Suprapubic skin (tissue), 4 donors: ENCODE data around the gene TNIK. TPM values are rescaled to one million over a fixed set of nuclear protein-coding genes. Genes with fewer than 3 reads are reported as not detected.

Experiments used
- DNase-seq, 2 donors: peaks; one replicate each; pipeline ENCODE4 v3.0.0-alpha.2; 2019; ENCODE audit warnings: low spot score in 2 of 2
- H3K27ac ChIP-seq: fragments of 200-600 bp; sonication (generic); one replicate; pipeline ENCODE4 v1.5.1; 2019
- H3K27me3 ChIP-seq: fragments of 200-600 bp; sonication (generic); one replicate; pipeline ENCODE4 v1.5.1; 2019
- H3K36me3 ChIP-seq: fragments of 200-600 bp; sonication (generic); one replicate; pipeline ENCODE4 v1.5.1; 2019
- H3K4me1 ChIP-seq: fragments of 200-600 bp; sonication (generic); one replicate; pipeline ENCODE4 v1.5.1; 2019
- H3K4me3 ChIP-seq: fragments of 200-600 bp; sonication (generic); one replicate; pipeline ENCODE4 v1.5.1; 2019; ENCODE audit warnings: mild to moderate bottlenecking
- H3K9me3 ChIP-seq: fragments of 200-600 bp; sonication (generic); one replicate; pipeline ENCODE4 v1.5.1; 2019
- EP300 ChIP-seq: sonication (generic); formaldehyde crosslinking; IDR thresholded peaks from one replicate; pipeline ENCODE4 v1.6.1; 2017; ENCODE audit warnings: antibody characterized with exemption
- POLR2A ChIP-seq, 2 donors: fragments of 450-650 bp; IDR thresholded peaks; one replicate each; pipeline ENCODE4 v1.6.1; 2017; ENCODE audit warnings: antibody characterized with exemption in 2 of 2, mild to moderate bottlenecking in 2 of 2, moderate library complexity in 2 of 2
- POLR2AphosphoS5 ChIP-seq, 3 donors: sonication (generic); formaldehyde crosslinking; IDR thresholded peaks; one replicate each; pipeline ENCODE4 v1.6.1; 2017; ENCODE audit warnings: antibody characterized with exemption in 3 of 3
- WGBS: methylation state at CpG from one replicate; pipeline ENCODE4 v1.1.5; 2018; 5-methylcytosine and 5-hydroxymethylcytosine counted together
- total RNA-seq, 4 donors: library from RNA; depleted of rRNA; stranded (reverse); fragments of >200 nt; gene quantifications; one replicate each; pipeline ENCODE4 v1.1.0, GENCODE V29; 2016
- TF ChIP-seq, protein P1 (sequence below), 2 donors: fragments of 200-600 bp in 1 of 2; fragments of 450-650 bp in 1 of 2; sonication (generic) in 1 of 2; IDR thresholded peaks; one replicate each; pipeline ENCODE4 v1.5.1; 2016 to 2019; ENCODE audit warnings: antibody characterized with exemption in 2 of 2, mild to moderate bottlenecking in 1 of 2, moderate library complexity in 1 of 2

TNIK gene
- total RNA-seq, 4 donors from 2014 or later, result 2.0 to 4.3 (median 3.1) TPM

GRCh38 chr3:171443211-171443957, 16.8 kb downstream of the TNIK start:
- Histone ChIP-seq H3K4me3 (no peak overlapping the region), H3K4me1 (no peaks in the 10 kb centered on the region), H3K27me3 (peaks cover 2% of the 10 kb centered on the region), H3K36me3 (no peaks in the 10 kb centered on the region), H3K27ac (no peak overlapping the region), H3K9me3 (no peaks in the 10 kb centered on the region)
- WGBS, result 68% methylated on average over 6 of the region's 6 CpGs
- TF ChIP-seq POLR2A (IDR thresholded peaks at IDR 0.05) (no peak), EP300 (no peak), POLR2AphosphoS5 (IDR thresholded peaks at IDR 0.05) (no peak)
- TF ChIP-seq, protein P1, sequence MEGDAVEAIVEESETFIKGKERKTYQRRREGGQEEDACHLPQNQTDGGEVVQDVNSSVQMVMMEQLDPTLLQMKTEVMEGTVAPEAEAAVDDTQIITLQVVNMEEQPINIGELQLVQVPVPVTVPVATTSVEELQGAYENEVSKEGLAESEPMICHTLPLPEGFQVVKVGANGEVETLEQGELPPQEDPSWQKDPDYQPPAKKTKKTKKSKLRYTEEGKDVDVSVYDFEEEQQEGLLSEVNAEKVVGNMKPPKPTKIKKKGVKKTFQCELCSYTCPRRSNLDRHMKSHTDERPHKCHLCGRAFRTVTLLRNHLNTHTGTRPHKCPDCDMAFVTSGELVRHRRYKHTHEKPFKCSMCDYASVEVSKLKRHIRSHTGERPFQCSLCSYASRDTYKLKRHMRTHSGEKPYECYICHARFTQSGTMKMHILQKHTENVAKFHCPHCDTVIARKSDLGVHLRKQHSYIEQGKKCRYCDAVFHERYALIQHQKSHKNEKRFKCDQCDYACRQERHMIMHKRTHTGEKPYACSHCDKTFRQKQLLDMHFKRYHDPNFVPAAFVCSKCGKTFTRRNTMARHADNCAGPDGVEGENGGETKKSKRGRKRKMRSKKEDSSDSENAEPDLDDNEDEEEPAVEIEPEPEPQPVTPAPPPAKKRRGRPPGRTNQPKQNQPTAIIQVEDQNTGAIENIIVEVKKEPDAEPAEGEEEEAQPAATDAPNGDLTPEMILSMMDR (IDR thresholded peaks at IDR 0.05), result no peak
- DNase-seq, result no peak

DNA sequence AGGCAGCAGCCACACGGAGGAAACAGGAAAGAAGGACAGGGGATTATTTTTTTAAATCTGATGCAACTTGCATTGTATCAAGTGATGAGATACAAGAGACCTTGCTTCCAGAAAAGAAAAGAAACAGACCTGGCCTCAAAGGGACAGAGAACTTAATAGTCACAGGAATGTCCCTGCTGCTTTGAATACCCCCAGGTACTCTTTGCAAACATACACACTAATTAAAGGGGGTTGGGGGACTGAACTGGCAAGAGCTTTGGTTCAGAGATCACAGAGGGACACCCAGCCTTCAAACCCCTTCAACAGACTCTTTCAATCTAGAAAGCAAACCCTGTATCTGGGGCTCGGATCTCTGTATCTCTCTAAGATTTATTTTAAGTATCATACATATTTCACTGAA, 18.0 kb downstream of the TNIK start:
- Histone ChIP-seq H3K27ac (no peak overlapping the region), H3K36me3 (no peaks in the 10 kb centered on the region), H3K27me3 (peaks cover 2% of the 10 kb centered on the region), H3K4me1 (no peaks in the 10 kb centered on the region), H3K4me3 (no peak overlapping the region), H3K9me3 (no peaks in the 10 kb centered on the region)
- no peak for DNase-seq
- 70% methylated on average over 2 of the region's 2 CpGs for WGBS
- TF ChIP-seq EP300, result no peak
- no peak for TF ChIP-seq POLR2A (IDR thresholded peaks at IDR 0.05)
- TF ChIP-seq, protein P1 (IDR thresholded peaks at IDR 0.05), result no peak
- no peak for TF ChIP-seq POLR2AphosphoS5 (IDR thresholded peaks at IDR 0.05)

DNA sequence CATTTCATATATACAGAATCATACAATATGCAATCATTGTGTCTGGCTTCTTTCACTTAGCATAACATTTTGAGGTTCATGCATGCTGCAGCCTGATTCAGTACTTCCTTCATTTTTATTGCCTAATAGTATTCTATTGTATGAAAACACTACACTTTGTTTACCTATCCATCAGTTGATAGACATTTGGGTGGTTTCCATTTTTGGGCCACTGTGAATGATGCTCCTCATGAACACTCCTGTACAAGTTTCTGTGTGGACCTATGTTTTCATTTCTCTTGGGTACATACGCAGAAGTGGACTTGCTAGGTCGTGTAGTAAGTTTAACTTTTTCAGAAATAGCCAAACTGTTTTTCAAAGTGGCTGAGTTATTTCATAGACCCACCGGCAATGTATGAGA, 18.8 kb downstream of the TNIK start:
- no peaks in the 10 kb centered on the region for H3K9me3 ChIP-seq
- peaks cover 2% of the 10 kb centered on the region for H3K27me3 ChIP-seq
- no peaks in the 10 kb centered on the region for H3K36me3 ChIP-seq
- H3K4me1 ChIP-seq, result no peaks in the 10 kb centered on the region
- no peak overlapping the region for H3K4me3 ChIP-seq
- WGBS, result 93% methylated on average over 3 of the region's 3 CpGs
- DNase-seq, result no peak
- no peak overlapping the region for H3K27ac ChIP-seq
- TF ChIP-seq, protein P1 (IDR thresholded peaks at IDR 0.05), result no peak
- TF ChIP-seq EP300 (no peak), POLR2AphosphoS5 (IDR thresholded peaks at IDR 0.05) (no peak), POLR2A (IDR thresholded peaks at IDR 0.05) (no peak)

DNA sequence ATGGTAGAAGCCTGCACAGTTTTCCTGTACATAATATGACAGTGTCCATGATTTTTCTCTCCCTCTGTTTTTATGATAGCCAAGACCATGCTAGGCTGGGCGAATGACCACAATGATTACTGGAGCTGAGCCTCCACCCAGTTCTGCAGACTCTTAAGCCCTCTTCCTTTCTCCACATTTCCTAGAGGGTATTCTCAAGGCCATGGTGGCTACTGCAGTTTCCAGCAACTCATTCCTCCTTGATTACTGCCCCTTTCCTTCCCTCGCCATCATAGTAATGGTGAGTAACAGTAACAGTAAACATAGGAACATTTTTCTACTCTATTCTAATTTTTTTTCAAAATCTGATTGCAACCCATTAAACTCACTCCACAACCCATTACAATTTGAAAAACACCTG, 20.2 kb downstream of the TNIK start:
- WGBS, result 98% methylated on average over 2 of the region's 2 CpGs

DNA sequence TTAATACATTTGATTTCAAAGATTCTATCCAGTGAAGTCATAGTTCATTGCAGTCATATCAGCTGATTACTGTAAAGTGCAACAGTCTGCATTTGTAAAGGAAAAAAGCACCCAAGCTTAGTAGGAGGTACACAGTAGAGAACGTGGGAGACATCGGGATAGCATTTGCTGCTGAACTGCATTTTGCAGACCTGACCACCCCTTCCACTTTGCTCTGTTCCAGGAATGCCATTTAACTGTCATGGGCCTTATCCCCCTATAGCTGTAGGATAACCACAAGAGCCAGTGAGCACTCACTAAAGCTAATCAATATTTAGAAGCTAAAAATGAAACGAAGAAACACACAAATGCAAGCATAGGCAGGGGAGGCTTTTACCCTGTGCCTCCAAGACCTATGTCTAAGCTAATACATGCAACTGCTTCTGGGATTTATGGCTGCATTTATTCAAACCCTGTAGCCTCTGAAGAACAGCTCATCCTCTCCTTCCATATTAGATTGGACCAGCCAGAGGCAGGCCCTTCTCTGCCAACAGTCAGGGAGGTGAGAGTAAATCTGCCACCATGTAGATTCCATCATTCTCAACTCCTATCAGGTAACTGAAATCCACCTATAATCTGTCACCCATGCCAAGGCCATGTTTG, 23.0 kb downstream of the TNIK start:
- TF ChIP-seq EP300 (no peak), POLR2A (IDR thresholded peaks at IDR 0.05) (no peak), POLR2AphosphoS5 (IDR thresholded peaks at IDR 0.05) (no peak)
- TF ChIP-seq, protein P1 (IDR thresholded peaks at IDR 0.05), result no peak
- Histone ChIP-seq H3K9me3 (no peaks in the 10 kb centered on the region), H3K4me3 (no peak overlapping the region), H3K4me1 (no peaks in the 10 kb centered on the region), H3K36me3 (no peaks in the 10 kb centered on the region), H3K27ac (no peak overlapping the region), H3K27me3 (peaks cover 2% of the 10 kb centered on the region)
- no peak for DNase-seq
- WGBS, result 61% methylated on average over 3 of the region's 3 CpGs

More for the DNA sequence above, 20.2 kb downstream of the TNIK start:
- no peak for DNase-seq
- TF ChIP-seq POLR2A (IDR thresholded peaks at IDR 0.05), result no peak
- TF ChIP-seq, protein P1 (IDR thresholded peaks at IDR 0.05), result no peak
- TF ChIP-seq EP300, result no peak
- no peak for TF ChIP-seq POLR2AphosphoS5 (IDR thresholded peaks at IDR 0.05)
- Histone ChIP-seq H3K36me3 (no peaks in the 10 kb centered on the region), H3K9me3 (no peaks in the 10 kb centered on the region), H3K4me3 (no peak overlapping the region), H3K4me1 (no peaks in the 10 kb centered on the region), H3K27ac (no peak overlapping the region), H3K27me3 (peaks cover 2% of the 10 kb centered on the region)
